Upper lobe of left lung (tissue), 6 donors: ENCODE results near the gene TNFRSF9. TPM values are rescaled to one million over a fixed set of nuclear protein-coding genes. Genes with fewer than 3 reads are reported as not detected.
"Not testable (repeated sequence)": the region's sequence is repeated elsewhere in the genome, so short reads cannot be mapped to it uniquely, and the experiment has no call there.

Experiments
- ATAC-seq, 2 donors: fragments of 200-7000 bp; cut with Tn5 transposase; one replicate each; pipeline ENCODE4 v1.9.1; 2022; ENCODE audit warnings: mild to moderate bottlenecking in 2 of 2, moderate library complexity in 2 of 2; ENCODE audit not compliant: low FRiP score in 2 of 2
- DNase-seq, 2 donors: peaks; one replicate each; pipeline ENCODE4 v3.0.0-alpha.2; 2019 to 2020
- H3K27ac ChIP-seq, 4 donors: fragments of 200-600 bp; sonication (generic); one replicate each; pipeline ENCODE4 v1.5.1; 2016 to 2019
- H3K27me3 ChIP-seq, 4 donors: fragments of 200-600 bp; sonication (generic); one replicate each; pipeline ENCODE4 v1.5.1; 2017 to 2019
- H3K36me3 ChIP-seq, 4 donors: fragments of 200-600 bp; sonication (generic); one replicate each; pipeline ENCODE4 v1.5.1; 2016 to 2019
- H3K4me1 ChIP-seq, 4 donors: fragments of 200-600 bp; sonication (generic); one replicate each; pipeline ENCODE4 v1.5.1; 2018 to 2019
- H3K4me3 ChIP-seq, 4 donors: fragments of 200-600 bp; sonication (generic); one replicate each; pipeline ENCODE4 v1.5.1; 2017 to 2019; ENCODE audit warnings: mild to moderate bottlenecking in 2 of 4, moderate library complexity in 1 of 4
- H3K9me3 ChIP-seq, 4 donors: fragments of 200-600 bp; sonication (generic); one replicate each; pipeline ENCODE4 v1.5.1; 2018 to 2019
- CTCF ChIP-seq, 6 experiments: fragments of 450-650 bp in 4 of 6; fragments of 200-600 bp in 2 of 6; sonication (generic) in 2 of 6; IDR thresholded peaks; one replicate each; pipeline ENCODE4 v1.5.1; 2016 to 2019; ENCODE audit warnings: antibody characterized with exemption in 6 of 6
- EP300 ChIP-seq, 4 donors: sonication (generic); formaldehyde crosslinking; IDR thresholded peaks; one replicate each; pipeline ENCODE4 v1.5.1; 2017; ENCODE audit warnings: antibody characterized with exemption in 4 of 4, control low read depth in 2 of 4
- POLR2A ChIP-seq, 4 donors: fragments of 450-650 bp; IDR thresholded peaks; one replicate each; pipeline ENCODE4 v1.5.1; 2016 to 2017; ENCODE audit warnings: antibody characterized with exemption in 4 of 4, mild to moderate bottlenecking in 2 of 4
- POLR2AphosphoS5 ChIP-seq, 2 donors: sonication (generic); formaldehyde crosslinking; IDR thresholded peaks; one replicate each; pipeline ENCODE4 v1.5.1; 2017; ENCODE audit warnings: antibody characterized with exemption in 2 of 2
- WGBS, 2 donors: methylation state at CpG; one replicate each; pipeline ENCODE4 v1.1.5; 2017 to 2018; 5-methylcytosine and 5-hydroxymethylcytosine counted together
- total RNA-seq, 6 donors: library from RNA; depleted of rRNA in 4 of 6; stranded (reverse); fragments of >200 nt in 4 of 6; gene quantifications; one replicate each; pipeline versions ENCODE4 v1.1.0 to v1.2.1, GENCODE V29; 2016 to 2021
- donor health status: DM: no; HTN: no; CAD: no; lungs with moderate emphysema.
- donor health status: DM: no; HTN: yes; CAD: no; lungs with severe emphysema.

TNFRSF9 gene
- total RNA-seq, 6 donors from 2014 or later = 0.11 to 1.5 (median 0.61) TPM; not detected in 1

GRCh38 chr1:7928247-7928646, 12.4 kb downstream of the TNFRSF9 start:
- no peak for DNase-seq
- TF ChIP-seq EP300 (IDR thresholded peaks at IDR 0.05) (no peak), POLR2AphosphoS5 (IDR thresholded peaks at IDR 0.05) (no peak), POLR2A (IDR thresholded peaks at IDR 0.05) (no peak), CTCF (IDR thresholded peaks at IDR 0.05) (no peak)
- Histone ChIP-seq H3K4me3 (no peak overlapping the region), H3K27me3 (no peaks in the 10 kb centered on the region), H3K36me3 (no peaks in the 10 kb centered on the region), H3K9me3 (no peaks in the 10 kb centered on the region), H3K27ac (no peak overlapping the region), H3K4me1 (no peaks in the 10 kb centered on the region)
- ATAC-seq = no peak
- 88% methylated on average over 4 of the region's 4 CpGs for WGBS, 2 donors

- H3K27me3 ChIP-seq, H3K27ac ChIP-seq, ATAC-seq, DNase-seq, H3K36me3 ChIP-seq, H3K4me1 ChIP-seq, H3K4me3 ChIP-seq, H3K9me3 ChIP-seq: not testable (repeated sequence)
- WGBS, 2 donors = 38 to 65% methylated on average over 8 of the region's 8 CpGs
Measured at GRCh38 chr1:7927061-7927460, 13.6 kb downstream of the TNFRSF9 start.

- H3K4me3 ChIP-seq = no peak overlapping the region
- no peak for TF ChIP-seq POLR2AphosphoS5 (IDR thresholded peaks at IDR 0.05)
- TF ChIP-seq CTCF (IDR thresholded peaks at IDR 0.05) = no peak
- no peak for TF ChIP-seq POLR2A (IDR thresholded peaks at IDR 0.05)
- TF ChIP-seq EP300 (IDR thresholded peaks at IDR 0.05) = no peak
- no peak overlapping the region for H3K27ac ChIP-seq
- 92% methylated on average over 6 of the region's 6 CpGs for WGBS, 2 donors
- H3K27me3 ChIP-seq = no peaks in the 10 kb centered on the region
- DNase-seq (no peak), ATAC-seq (no peak)
- no peaks in the 10 kb centered on the region for H3K4me1 ChIP-seq
- no peaks in the 10 kb centered on the region for H3K9me3 ChIP-seq
- no peaks in the 10 kb centered on the region for H3K36me3 ChIP-seq
Measured at GRCh38 chr1:7922301-7922700, 18.3 kb downstream of the TNFRSF9 start.

- no peaks in the 10 kb centered on the region for H3K36me3 ChIP-seq
- TF ChIP-seq EP300 (IDR thresholded peaks at IDR 0.05) = no peak
- TF ChIP-seq CTCF (IDR thresholded peaks at IDR 0.05) = no peak
- no peak for TF ChIP-seq POLR2AphosphoS5 (IDR thresholded peaks at IDR 0.05)
- TF ChIP-seq POLR2A (IDR thresholded peaks at IDR 0.05) = no peak
- no peaks in the 10 kb centered on the region for H3K27me3 ChIP-seq
- no peaks in the 10 kb centered on the region for H3K9me3 ChIP-seq
- DNase-seq = no peak
- no peak for ATAC-seq
- no peaks in the 10 kb centered on the region for H3K4me1 ChIP-seq
- WGBS, 2 donors = 89 to 93% methylated on average over 7 of the region's 7 CpGs
- no peak overlapping the region for H3K27ac ChIP-seq
- H3K4me3 ChIP-seq = no peak overlapping the region
Measured at GRCh38 chr1:7921796-7922195, 18.8 kb downstream of the TNFRSF9 start.

GRCh38 chr1:7919880-7920279, 20.8 kb downstream of the TNFRSF9 start:
- Histone ChIP-seq H3K36me3 (no peaks in the 10 kb centered on the region), H3K4me3 (no peak overlapping the region), H3K4me1 (no peaks in the 10 kb centered on the region), H3K9me3 (no peaks in the 10 kb centered on the region), H3K27ac (no peak overlapping the region), H3K27me3 (no peaks in the 10 kb centered on the region)
- ATAC-seq = no peak
- DNase-seq = no peak
- TF ChIP-seq POLR2AphosphoS5 (IDR thresholded peaks at IDR 0.05) = no peak
- WGBS, 2 donors = 78 to 85% methylated on average over 5 of the region's 5 CpGs

GRCh38 chr1:7917971-7918370, 22.7 kb downstream of the TNFRSF9 start:
- H3K27me3 ChIP-seq, H3K27ac ChIP-seq, H3K9me3 ChIP-seq, DNase-seq, H3K36me3 ChIP-seq, ATAC-seq, H3K4me1 ChIP-seq, H3K4me3 ChIP-seq: not testable (repeated sequence)
- WGBS, 2 donors = 76 to 86% methylated on average over 5 of the region's 5 CpGs

GRCh38 chr1:7916501-7916830, 24.2 kb downstream of the TNFRSF9 start:
- ATAC-seq (no peak), DNase-seq (no peak)
- no peaks in the 10 kb centered on the region for H3K4me1 ChIP-seq
- 83 to 84% methylated on average over 2 of the region's 2 CpGs for WGBS, 2 donors
- H3K4me3 ChIP-seq = no peak overlapping the region
- H3K9me3 ChIP-seq = no peaks in the 10 kb centered on the region
- no peaks in the 10 kb centered on the region for H3K36me3 ChIP-seq
- TF ChIP-seq CTCF (IDR thresholded peaks at IDR 0.05) = no peak
- no peak for TF ChIP-seq POLR2AphosphoS5 (IDR thresholded peaks at IDR 0.05)
- no peak for TF ChIP-seq POLR2A (IDR thresholded peaks at IDR 0.05)
- TF ChIP-seq EP300 (IDR thresholded peaks at IDR 0.05) = no peak
- H3K27ac ChIP-seq = no peak overlapping the region
- H3K27me3 ChIP-seq = no peaks in the 10 kb centered on the region
